NCI-H1436 (cell line): ENCODE results near the gene STAT5B.
"Not testable (repeated sequence)": the region's sequence is repeated elsewhere in the genome, so short reads cannot be mapped to it uniquely, and the experiment has no call there.

Experiments
- DNase-seq: peaks from one replicate; lab custom pipeline; 2025; lab: John Stamatoyannopoulos, UW

Gene STAT5B

DNA sequence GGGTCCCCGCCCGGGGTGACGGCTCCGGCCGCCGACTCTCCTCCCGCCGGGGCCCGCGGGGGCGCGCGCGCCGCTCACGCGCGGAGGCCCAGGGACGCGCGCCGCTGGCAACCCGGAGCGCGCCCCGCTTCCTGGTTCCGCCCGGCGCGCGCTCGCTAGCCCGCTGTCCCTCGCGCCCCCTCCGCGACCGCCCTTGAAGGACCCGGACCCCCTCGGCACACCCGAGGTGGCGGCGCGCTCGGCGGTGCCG lies at the start of gene STAT5B:
Gene STAT5B, minus strand, starts transcription at position 33 of the 250 bp plus-strand sequence. CDS start 44,264 bp downstream, outside the sequence.
- DNase-seq: peak; percentile 62

DNA sequence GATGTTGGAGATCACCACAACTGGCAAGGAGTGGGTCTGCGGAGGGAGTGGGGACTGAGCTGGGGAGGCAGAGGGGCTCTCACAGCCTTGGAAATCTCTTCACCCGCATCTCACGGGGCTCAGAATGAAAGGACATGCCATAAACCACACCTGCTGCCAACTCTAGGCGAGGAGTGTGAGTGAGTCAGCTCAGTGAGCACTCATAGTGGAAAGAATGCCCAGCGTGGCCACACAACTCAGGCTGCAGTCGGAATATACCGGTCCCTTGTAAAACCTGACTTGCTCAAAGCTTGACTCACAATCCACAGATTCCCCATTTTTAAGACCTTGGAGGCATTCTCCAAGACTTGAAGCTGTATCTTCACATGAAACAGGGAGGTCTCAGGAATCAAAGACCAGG lies 48.8 kb upstream of the STAT5B start:
- no peak for DNase-seq

DNA sequence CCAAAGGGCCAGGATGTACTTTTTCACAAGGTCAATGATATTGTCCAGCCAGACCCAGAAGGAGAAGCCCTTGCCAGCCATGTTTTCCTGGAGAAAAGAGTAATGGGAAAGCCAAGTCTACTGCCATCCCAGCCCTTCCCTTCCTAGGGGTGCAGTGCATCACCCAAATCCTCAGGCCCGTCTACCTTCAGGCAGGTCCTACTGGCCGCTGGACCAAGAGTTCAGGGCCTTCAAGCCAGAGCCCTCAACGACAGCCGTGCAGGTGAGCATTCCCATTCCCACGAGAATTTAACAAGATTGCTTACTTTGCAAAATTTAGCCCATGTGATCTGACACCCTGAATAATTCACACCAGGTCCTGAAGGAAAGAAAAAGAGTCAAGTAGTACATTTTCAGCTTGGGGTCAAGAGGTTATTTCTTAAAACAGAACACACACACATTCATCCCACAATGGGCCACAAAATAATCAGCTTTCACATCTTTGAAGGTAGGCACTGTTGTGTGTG lies 47.1 kb upstream of the STAT5B start:
- no peak for DNase-seq

- peak; percentile 97 for DNase-seq
Measured at GRCh38 chr17:42322382-42323267, 46.4 kb upstream of the STAT5B start.

- no peak for DNase-seq
Measured at GRCh38 chr17:42321555-42321954, 45.4 kb upstream of the STAT5B start.

GRCh38 chr17:42317967-42318366 lies 41.8 kb upstream of the STAT5B start:
- DNase-seq: not testable (repeated sequence)

- no peak for DNase-seq
Measured at GRCh38 chr17:42317266-42317845, 41.2 kb upstream of the STAT5B start.

DNA sequence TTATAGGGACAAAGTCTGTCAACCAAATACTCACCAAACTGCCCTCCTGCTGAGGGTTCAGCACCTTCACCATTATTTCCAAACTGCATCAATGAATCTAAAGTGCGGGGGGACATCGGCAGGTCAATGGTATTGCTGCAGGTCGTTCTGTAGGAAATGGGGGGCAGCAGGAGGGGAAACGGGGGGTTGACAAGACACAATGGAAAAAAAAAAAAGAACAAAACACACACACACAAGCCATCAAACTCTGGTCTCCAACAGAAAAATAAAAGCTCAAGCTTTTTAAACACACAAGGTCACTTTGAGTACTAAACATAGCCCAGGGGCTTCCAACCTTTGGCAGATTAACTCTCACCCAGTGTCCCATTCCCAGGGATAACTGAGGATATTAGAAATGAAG lies 40.6 kb upstream of the STAT5B start:
- DNase-seq: no peak

DNA sequence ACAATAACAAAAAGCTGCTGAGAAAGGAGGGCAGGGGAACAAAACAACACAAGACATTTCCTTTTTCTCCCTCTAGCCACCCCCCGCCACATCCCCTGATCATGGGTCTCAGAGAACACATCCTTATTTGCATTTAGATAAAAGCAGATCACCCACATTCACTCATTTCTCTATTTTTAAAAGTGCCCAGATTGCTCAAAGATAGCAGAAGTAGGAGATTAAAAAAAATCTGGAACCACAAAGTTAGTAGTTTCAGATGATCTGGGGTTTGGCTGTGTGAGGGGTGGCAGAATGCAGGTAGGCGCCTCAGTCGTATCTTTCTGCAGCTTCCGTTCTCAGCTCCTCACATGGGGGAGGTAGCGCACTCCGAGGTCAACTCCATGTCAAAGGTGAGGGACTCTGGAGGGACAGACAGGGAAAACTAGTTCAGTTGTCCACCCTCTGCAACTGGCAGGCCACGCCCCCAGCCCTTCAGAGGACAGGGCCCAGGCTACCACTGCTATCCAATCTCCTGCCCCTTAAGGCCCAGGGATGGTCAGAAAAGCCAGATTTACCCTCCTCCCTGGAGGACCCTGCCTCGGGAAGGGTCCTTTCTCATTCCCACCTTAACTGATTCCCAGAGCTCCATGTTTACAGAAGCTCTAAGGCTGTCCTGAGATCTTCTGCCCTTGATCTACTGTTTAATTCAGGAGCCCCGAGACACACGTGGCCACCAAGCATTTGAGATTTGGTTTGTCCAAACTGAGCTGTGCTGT lies 39.4 kb upstream of the STAT5B start:
- no peak for DNase-seq

GRCh38 chr17:42313773-42314566 lies 37.8 kb upstream of the STAT5B start:
- DNase-seq: no peak

GRCh38 chr17:42313389-42313772 lies 37.2 kb upstream of the STAT5B start:
- no peak for DNase-seq

- DNase-seq: peak; percentile 96
Measured at GRCh38 chr17:42312285-42313130, 36.3 kb upstream of the STAT5B start.

- DNase-seq: no peak
Measured at GRCh38 chr17:42312035-42312284, 35.8 kb upstream of the STAT5B start.

DNA sequence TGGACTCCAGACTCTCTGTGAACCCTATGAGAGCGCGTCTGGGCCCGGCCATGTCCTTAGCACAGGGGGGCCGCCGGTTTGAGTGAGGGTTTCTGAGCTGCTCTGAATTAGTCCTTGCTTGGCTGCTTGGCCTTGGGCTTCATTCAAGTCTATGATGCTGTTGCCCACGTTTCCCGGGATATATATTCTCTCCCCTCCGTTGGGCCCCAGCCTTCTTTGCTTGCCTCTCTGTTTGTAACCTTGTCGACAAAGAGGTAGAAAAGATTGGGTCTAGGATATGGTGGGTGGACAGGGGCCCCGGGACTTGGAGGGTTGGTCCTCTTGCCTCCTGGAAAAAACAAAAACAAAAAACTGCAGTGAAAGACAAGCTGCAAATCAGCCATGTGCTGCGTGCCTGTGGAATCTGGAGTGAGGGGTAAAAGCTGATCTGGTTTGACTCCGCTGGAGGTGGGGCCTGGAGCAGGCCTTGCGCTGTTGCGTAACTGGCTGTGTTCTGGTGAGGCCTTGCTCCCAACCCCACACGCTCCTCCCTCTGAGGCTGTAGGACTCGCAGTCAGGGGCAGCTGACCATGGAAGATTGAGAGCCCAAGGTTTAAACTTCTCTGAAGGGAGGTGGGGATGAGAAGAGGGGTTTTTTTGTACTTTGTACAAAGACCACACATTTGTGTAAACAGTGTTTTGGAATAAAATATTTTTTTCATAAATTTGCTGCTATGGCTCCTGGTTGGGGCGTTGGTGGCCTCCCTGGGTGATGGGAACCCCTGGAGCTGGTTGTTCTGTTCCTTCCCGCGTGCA lies 35.2 kb upstream of the STAT5B start:
- no peak for DNase-seq

DNA sequence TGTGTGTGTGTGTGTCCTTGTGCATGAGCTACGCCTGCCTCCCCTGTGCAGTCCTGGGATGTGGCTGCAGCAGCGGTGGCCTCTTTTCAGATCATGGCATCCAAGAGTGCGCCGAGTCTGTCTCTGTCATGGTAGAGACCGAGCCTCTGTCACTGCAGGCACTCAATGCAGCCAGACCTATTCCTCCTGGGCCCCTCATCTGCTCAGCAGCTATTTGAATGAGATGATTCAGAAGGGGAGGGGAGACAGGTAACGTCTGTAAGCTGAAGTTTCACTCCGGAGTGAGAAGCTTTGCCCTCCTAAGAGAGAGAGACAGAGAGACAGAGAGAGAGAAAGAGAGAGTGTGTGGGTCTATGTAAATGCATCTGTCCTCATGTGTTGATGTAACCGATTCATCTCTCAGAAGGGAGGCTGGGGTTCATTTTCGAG lies 34.6 kb upstream of the STAT5B start:
- no peak for DNase-seq

DNA sequence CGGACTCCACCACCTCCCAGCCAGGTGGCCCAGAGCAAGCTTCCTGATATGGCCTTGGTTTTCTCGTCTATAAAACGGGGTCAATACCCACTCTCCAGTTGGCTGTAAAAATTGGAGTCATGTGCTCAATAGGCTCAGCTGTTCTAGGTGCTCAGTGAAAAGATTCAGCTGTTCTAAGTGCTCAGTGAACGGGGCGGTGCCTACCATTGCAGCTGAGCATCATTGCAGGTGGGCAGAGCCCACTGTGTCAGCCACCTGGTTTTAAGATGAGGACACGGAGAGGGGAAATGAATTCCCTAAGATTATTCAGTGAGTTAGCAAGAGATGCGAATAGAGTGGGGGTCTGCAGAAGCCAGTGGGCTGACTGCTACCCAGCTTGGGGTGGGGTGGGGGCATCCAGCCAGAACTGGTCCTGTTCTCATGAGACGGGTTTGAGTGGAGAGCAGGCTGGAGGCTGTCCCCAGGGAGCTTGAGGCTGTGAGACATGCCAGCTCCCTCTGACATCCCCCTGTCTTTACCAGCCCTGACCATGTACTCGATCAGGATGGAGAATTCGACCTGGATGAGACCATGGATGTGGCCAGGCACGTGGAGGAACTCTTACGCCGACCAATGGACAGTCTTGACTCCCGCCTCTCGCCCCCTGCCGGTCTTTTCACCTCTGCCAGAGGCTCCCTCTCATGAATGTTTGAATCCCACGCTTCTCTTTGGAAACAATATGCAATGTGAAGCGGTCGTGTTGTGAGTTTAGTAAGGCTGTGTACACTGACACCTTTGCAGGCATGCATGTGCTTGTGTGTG lies 34.0 kb upstream of the STAT5B start:
- no peak for DNase-seq

DNA sequence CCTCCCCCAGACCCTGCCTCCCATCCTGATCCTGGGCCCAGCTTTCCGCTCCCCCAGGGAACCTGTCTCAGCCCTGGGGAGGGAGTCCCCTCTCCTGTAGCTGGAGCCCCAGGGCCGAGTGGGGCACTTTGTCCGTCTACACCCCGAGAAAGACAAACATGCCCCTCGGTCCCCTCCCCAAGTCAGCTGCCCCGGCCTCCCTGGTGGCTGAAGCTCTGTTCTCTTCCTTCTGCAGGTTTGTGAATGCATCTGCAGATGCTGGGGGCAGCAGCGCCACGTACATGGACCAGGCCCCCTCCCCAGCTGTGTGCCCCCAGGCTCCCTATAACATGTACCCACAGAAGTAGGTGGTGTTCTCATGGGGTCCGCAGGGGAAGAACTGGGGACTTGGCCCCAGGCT lies 33.0 kb upstream of the STAT5B start:
- no peak for DNase-seq

DNA sequence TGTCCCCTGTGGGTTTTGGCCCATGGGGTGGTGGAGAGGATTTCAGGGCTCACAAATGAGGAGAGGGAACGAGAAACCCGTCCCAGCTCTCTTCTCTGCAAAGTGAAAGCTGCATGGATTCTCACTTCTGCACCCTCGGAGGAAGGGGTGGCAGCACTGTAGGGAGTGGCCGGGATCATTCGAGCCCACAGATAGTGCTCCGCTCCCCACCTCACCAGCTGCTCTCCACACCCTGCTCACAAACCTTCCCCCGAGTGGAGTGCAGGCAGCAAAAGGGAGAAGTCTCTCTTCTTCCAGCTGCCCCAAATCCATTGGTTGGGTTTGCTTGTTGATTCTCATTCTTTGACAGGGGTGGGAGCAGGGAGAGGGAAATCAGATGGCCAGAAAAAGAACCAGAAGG lies 32.3 kb upstream of the STAT5B start:
- DNase-seq: no peak

DNA sequence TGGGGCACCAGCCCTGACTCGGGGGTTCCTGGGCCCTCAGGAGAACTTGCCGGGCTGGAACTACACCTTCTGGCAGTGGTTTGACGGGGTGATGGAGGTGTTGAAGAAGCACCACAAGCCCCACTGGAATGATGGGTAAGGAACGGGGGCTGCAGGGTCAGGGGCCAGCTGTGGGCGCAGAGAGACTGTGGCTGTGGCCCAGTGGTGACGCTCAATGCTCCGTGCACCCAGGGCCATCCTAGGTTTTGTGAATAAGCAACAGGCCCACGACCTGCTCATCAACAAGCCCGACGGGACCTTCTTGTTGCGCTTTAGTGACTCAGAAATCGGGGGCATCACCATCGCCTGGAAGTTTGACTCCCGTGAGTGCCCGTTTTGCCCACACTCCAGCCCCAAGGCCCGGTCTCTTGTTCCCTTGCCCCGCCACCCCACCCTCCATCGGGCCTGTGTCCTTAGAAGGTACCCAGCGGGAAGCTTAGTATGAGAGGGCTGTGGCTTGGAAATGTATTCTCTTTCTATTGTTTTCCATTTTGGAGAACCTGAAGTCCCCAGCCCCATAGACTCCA lies 31.3 kb upstream of the STAT5B start:
- no peak for DNase-seq

- no peak for DNase-seq
Measured at GRCh38 chr17:42306385-42306667, 30.1 kb upstream of the STAT5B start.
